ENCODE data around the gene SBNO2.

The SBNO2 gene

DNA sequence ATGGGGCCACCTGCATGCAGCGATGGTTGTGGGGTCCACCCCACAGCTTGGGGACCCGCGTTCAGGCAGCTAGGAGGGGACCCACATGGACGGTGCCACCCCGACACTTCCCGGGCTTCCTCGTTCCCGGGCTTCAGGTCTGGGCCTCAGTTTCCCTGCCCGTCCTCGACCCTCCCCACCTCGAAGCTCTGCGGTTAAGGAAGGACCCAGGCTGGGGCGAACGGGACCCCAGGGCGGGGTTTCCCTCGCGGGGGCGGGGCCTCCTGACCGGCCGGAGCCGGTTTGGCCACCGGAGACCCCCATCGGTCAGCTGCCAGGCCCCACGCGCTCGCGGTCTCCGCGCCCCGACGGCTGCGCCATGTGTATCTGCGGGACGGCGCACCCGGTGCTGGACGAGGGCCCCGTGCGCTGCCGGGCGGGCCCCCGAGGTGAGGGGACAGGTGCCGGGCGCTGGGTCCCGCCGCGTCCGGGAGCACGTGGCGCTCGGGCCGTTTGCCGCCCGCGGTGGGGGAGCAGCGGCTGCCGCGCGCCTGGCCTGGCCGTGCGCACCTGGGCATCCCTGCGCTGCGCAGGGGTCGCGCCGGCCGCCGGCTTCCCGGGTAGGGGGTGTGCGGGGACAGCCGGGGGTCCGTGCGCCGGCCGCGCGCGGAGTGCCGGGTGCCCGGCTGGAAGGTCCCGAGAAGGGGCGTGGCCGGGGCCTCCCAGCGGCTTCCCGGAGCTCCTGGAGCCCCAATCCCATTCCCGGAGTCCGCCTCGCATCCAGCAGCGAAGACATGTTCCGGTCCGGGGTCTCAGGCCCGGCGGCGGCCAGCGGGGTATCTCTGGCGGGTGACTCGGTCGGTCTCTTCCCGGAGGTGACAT, 102.9 kb downstream of the SBNO2 start:
- no peak for DNase-seq

DNA sequence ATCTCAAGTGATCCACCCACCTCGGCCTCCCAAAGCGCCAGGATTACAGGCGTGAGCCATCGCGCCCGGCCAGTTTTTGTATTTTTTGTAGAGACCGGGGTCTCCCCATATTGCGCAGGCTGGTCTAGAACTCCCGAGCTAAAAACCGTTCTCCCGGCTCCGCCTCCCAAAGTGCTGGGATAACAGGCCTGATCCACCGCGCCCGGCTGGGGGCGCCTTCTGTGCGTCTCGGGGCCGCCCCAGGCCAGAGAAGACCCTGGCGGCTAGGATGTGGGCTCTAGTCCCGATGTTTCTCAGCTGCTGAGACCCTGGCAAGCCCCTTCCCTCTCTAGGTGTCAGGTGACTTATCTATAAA, 103.5 kb downstream of the SBNO2 start:
- DNase-seq = no peak

DNA sequence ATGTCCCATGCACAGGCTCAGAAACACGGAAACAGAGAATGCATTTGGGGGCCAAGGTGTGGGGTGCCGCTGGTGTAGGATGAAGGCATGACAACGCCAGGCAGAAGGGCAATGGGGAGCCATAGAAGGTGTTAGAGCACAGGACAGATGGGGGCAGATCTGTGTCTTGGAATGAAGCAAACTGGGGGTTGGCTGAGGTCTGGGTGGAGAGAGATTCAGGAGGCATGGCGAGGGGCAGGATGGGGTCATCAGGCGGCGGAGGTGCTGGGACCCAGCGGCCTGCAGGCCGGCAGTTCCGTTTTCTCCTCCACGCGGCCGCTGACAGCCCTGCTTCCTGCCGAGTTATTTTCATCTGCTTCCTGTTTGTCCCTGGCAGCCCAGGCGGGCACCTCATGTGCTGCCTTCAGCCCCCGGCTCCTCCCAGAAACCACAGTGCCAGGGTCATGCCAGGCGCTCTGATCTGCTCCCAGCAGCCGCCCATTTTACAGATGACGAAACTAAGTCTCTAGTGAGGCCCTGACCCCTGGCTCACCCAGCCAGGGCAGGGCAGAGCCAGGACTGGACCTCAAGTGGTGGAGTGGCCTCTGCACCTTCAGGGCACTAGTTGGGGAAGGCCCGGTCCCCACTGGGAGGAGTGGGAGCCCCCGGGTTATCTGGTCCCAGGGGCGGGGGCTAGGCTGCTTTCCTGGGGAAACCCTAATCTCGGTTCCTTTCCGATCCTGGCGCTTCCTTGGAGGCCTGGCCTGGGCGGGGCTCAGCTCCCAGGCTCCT, 104.9 kb downstream of the SBNO2 start:
- peak; percentile 52 for DNase-seq

DNA sequence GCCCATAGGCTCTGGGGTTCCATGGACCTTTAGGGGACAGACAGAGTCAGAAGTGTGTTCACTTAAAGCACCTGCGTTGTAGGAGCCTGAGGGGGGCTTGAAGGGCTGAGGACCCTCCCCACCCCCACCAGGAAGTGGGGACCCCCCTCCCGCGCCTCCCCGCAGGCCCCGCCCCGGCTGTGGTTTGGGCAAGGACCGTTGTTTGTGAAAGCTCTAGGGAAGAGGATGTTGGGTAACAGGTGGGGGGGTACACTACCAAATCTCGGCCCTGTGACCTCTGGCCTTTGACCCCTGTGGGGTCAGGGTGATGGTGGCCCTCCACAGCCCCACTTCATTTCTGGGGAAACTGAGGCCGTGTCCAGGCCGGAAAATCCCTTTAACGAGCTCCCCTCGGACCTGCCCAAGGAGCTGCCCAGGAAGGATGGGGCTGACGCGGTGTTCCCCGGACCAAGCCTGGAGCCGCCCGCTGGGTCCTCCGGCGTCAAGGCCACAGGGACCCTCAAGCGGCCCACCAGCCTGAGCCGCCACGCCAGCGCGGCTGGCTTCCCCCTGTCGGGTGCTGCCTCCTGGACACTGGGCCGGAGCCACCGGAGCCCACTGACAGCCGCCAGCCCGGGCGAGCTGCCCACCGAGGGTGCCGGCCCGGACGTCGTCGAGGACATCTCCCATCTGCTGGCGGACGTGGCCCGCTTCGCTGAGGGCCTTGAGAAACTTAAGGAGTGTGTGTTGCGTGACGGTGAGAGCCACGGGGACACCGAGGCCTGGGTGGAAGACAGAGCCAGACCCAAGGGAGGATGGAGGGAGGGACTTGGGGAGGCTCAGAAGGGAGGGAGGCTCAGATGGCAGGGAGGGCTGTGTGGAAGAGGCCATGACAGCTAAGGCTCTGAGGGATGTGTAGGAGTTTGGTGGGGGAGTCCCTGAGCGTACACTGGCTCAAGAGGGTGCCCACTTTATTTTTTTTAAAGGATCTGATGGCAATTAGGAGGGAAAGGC, 105.8 kb downstream of the SBNO2 start:
- peak; percentile 57 for DNase-seq

DNA sequence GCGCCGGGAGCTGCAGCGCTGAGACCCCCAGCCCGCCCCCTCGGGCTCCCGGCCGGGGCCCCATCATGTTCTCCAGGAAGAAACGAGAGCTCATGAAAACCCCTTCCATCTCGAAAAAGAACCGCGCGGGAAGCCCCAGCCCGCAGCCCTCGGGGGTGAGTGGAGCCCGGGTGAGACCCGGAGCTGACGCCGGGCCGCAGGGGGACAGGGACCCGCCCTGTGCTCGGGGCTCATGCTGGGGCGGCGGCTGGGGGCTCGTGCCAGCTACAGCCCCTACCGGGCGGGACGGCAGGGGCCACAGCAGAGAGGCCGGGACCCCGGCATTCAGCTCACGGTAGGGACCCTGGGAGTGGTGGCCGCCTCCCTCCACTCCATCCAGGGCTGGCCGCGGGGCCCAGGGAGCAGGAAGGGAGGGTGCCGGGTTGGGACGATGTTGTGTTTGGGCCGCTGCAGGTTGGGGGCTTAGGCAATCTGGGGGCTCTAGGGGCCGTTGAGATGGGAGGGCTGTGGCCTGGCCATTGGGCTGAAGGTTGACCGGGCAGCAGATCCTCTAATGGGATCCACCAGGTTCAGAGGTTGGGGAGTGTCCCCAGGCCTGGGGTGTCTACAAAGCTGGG, 106.6 kb downstream of the SBNO2 start:
- DNase-seq = no peak

DNA sequence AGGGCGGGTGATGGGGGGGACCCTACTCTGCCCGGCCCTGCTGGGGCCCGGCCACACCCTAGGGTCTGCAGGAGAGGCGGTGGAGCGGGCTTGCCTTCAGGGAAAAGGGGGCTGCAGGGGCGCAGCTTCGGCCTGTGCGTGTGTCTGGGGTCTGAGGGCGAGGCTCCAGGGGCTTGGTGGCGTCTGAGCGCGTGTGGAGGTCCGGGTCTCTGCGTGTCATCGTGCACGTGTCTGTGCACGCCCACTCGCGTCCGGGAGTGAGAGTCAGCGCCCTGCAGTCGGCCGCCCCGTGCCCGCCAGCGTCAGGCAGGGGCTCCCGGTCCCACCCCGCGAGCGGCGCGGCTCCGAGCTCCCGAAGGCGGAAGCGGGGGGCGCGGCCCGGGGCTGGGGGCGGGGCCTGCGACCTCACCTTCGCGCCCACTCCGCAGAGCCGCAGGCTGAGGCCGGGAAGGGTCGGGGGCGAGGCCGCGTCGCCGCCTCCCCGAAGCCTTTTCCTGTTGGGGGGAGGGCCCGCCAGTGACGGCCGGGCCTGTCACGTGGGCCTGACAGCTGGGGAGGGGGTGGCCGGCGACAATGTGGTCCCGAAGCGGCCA, 107.2 kb downstream of the SBNO2 start, which contains the start of gene ARHGAP45:
Gene ARHGAP45, plus strand, starts transcription at position 420 of the 593 bp plus-strand sequence. CDS start 239 bp downstream, outside the sequence.
- DNase-seq = peak; percentile 83

DNA sequence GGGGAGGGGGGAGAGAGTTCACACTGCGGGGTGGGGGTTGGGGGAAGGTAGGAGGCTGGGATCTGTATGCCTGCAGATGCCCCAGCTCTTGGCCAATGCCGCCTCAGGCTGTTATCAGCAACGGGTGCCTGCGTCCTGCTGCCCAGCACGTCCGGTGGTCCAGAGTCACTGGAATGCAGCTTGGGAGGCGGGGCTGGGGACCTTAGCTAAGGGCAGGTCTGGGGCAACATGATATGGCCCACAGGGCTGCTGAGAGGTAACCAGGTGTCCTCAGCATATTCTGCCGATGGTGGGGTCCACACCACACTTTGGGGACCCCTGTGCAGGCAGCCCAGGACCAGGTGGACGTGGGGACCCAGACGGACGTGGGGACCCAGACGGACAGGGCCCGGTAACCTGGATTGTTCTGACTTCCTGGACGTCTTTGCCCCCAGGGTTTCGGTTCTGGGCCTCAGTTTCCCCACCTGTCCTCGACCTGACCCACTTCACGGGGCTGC, 107.8 kb downstream of the SBNO2 start:
- no peak for DNase-seq

DNA sequence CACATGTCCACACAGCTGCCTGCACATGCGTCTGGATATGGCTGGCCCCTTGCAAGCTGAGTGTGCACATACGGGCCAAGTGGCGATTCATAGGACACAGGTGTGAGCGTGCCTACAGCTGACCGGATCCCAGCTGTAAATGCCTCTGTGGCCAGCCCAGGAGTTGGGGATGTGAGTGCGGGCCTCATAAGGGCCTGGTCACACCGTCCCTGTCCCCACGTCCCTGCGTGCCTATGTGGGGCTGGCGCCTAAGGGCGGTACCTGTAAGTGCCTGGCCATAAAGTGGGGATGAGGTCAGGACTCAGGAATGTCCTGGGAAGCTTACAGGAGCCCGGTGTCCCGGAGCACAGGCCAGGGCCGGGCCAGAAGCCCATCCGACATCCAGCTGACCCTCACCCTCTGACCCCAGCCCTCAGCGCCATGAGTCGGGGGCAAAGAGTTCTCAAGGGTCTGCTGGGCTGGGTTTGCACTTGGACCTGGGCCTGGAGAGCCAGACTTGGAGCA, 108.4 kb downstream of the SBNO2 start:
- DNase-seq = no peak

DNA sequence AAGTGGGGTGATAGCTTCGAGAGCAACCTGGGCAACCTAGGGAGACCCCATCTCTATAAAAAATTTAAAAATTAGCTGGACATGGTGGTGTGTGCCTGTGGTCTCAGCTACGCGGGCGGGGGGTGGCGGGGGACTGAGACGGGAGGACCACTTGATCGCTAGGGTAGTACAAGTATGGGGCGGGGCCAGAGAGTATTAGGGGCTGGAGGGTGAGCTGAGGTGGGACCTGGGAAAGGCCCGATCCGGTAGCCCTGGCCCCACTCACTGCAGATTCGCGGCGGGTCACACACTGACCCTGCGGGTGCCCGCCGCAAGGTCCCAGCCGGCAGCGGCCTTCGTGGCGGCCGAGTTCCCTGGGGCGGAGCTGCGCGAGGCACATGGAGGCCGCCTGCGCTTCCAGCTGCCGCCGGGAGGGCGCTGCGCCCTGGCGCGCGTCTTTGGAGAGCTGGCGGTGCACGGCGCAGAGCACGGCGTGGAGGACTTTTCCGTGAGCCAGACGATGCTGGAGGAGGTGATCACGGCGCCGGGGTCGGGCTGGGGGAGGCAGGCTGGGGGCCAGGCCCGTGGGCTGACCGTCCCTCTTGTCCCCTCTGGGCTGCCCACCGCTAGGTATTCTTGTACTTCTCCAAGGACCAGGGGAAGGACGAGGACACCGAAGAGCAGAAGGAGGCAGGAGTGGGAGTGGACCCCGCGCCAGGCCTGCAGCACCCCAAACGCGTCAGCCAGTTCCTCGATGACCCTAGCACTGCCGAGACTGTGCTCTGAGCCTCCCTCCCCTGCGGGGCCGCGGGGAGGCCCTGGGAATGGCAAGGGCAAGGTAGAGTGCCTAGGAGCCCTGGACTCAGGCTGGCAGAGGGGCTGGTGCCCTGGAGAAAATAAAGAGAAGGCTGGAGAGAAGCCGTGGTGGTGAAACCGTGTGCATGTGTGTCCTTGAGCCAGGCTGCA, 109.1 kb downstream of the SBNO2 start:
- DNase-seq = peak; percentile 80

DNA sequence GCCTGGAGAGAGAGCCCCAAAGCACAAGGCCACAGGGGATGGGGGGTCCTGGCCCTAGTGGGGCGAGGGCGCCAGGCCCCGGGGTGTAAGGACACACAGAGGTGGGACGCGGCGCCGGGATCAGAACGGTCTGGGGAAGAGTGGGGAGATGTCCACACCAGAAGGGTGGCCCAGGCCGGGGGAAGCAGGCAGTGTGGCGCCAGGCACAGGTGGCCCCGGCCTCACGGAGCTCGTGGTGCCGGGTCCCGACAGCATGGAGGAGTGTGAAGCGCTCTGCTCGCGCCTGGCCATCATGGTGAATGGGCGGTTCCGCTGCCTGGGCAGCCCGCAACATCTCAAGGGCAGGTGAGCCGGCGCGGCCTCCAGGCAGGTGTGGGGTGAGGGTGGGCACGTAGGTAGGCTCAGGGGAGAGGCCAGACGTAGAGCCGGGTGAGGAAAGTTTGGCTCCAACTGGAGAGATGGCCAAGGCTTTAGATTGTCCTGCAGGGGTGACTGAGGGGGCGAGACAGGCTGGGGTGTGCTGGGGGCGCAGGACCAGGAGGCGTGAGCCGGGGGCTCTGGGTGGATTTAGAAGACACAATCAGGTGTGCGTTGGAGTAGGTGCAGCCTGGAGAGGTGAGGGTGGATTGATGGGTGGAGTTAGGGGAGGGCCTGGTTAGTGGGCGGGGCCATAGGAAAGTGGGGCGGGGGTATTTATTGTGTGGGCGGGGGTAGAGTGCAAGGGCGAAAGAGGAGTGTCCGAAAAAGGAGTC, 110.0 kb downstream of the SBNO2 start:
- no peak for DNase-seq

DNA sequence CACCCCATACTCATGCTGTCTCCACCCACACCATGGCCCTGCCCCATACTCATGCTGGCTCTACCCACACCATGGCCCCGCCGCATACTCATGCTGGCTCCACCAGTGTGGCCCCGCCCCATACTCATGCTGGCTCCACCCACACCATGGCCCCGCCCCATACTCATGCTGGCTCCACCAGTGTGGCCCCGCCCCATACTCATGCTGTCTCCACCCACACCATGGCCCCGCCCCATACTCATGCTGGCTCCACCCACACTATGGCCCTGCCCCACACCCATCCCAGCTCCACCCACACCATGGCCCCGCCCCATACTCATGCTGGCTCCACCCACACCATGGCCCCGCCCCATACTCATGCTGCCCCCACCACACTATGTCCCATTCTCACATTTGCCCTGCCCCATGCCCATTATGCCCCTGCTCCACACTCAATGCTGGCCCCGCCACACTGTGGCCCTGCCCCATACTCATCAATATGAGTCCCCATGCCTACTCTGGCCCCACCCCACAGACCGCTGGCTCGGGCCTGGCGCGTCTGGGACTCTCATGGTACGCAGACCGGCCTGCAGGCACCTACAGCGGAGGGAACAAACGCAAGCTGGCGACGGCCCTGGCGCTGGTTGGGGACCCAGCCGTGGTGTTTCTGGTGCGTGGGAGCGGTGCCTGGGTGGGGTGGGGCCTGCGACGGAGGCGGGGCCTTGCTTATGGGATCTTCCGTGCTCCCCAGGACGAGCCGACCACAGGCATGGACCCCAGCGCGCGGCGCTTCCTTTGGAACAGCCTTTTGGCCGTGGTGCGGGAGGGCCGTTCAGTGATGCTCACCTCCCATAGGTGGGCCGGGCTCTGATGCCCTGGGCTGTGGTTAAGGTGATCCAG, 110.8 kb downstream of the SBNO2 start:
- peak; percentile 57 for DNase-seq

DNA sequence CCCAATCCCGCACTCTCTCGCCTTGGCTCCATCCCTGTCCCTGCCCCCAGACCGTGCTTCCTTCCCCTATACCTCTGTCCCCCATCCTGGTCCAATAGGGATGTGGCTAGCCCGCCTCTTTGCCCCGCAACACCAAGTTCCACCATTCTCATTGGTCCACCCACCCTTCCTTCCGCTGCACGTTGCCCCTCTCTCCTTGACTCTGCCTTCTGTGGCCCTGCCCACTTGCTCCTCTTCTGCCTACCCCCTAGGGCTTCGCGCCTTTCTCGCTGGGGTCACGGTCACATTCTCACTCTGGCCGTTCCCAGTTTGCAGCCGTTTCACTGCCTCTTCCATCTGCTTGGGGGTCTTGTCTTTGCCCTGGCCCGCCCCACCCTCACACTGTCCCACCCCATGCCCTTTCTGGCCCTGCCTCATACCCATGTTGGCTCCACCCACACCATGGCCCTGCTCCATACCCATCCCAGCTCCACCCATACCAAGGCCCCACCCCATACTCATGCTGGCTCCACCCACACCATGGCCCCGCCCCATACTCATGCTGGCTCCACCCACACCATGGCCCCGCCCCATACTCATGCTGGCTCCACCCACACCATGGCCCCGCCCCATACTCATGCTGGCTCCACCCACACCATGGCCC, 111.6 kb downstream of the SBNO2 start:
- no peak for DNase-seq

DNA sequence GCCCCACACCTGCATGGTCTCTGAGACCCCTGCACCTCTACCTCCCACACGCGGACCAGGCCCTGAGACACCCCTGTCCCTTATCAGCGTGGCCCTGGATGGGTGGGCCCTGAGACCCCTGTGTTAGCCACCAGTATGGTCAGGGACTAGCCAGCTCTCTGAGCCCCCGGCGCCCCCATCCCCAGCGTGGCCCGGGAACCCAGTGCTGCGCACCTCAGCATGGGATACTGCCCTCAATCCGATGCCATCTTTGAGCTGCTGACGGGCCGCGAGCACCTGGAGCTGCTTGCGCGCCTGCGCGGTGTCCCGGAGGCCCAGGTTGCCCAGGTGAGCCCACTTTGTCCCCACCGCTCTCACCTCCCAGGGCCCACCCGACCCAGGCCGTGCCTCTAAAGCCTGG, 112.1 kb downstream of the SBNO2 start:
- no peak for DNase-seq

DNA sequence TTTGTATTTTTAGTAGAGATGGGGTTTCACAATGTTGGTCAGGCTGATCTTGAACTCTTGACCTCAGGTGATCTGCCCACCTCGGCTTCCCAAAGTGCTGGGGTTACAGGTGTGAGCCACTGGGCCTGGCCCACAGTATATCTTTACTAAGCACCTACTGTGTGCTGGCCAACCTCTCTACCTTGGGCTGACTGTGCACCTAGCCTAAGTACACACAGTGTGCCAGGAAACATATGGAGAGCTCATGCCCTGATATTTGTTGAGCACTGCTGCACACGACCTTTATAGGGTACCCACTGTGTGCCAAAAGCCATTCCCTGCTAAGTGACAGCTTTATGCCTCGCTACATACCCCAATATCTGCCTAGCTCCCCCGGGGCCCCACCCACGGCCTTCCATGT, 113.4 kb downstream of the SBNO2 start:
- no peak for DNase-seq

DNA sequence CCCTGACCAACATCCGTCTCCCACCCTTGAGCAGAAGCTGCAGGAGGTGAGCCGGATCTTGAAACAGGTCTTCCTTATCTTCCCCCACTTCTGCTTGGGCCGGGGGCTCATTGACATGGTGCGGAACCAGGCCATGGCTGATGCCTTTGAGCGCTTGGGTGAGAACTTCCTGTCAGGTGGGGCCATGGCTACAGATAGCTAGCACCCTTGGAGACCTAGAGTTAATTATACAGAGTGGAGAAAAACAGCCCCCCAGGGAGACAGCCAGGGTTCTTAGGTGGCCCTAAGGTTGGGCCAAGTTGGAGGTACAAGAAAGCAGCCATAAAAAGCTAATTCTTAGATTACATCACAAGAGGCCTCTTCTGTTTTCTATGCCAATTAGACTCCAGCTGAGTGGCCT, 116.0 kb downstream of the SBNO2 start:
- no peak for DNase-seq
